Suprapubic skin (tissue), 4 donors: ENCODE data around the gene PIAS1. TPM values are rescaled to one million over a fixed set of nuclear protein-coding genes. Genes with fewer than 3 reads are reported as not detected.

Experiments
- DNase-seq, 2 donors: peaks; one replicate each; pipeline ENCODE4 v3.0.0-alpha.2; 2019; ENCODE audit warnings: low spot score in 2 of 2
- H3K27ac ChIP-seq: fragments of 200-600 bp; sonication (generic); one replicate; pipeline ENCODE4 v1.5.1; 2019
- H3K27me3 ChIP-seq: fragments of 200-600 bp; sonication (generic); one replicate; pipeline ENCODE4 v1.5.1; 2019
- H3K36me3 ChIP-seq: fragments of 200-600 bp; sonication (generic); one replicate; pipeline ENCODE4 v1.5.1; 2019
- H3K4me1 ChIP-seq: fragments of 200-600 bp; sonication (generic); one replicate; pipeline ENCODE4 v1.5.1; 2019
- H3K4me3 ChIP-seq: fragments of 200-600 bp; sonication (generic); one replicate; pipeline ENCODE4 v1.5.1; 2019; ENCODE audit warnings: mild to moderate bottlenecking
- H3K9me3 ChIP-seq: fragments of 200-600 bp; sonication (generic); one replicate; pipeline ENCODE4 v1.5.1; 2019
- EP300 ChIP-seq: sonication (generic); formaldehyde crosslinking; IDR thresholded peaks from one replicate; pipeline ENCODE4 v1.6.1; 2017; ENCODE audit warnings: antibody characterized with exemption
- POLR2A ChIP-seq, 2 donors: fragments of 450-650 bp; IDR thresholded peaks; one replicate each; pipeline ENCODE4 v1.6.1; 2017; ENCODE audit warnings: antibody characterized with exemption in 2 of 2, mild to moderate bottlenecking in 2 of 2, moderate library complexity in 2 of 2
- POLR2AphosphoS5 ChIP-seq, 3 donors: sonication (generic); formaldehyde crosslinking; IDR thresholded peaks; one replicate each; pipeline ENCODE4 v1.6.1; 2017; ENCODE audit warnings: antibody characterized with exemption in 3 of 3
- WGBS: methylation state at CpG from one replicate; pipeline ENCODE4 v1.1.5; 2018; 5-methylcytosine and 5-hydroxymethylcytosine counted together
- total RNA-seq, 4 donors: library from RNA; depleted of rRNA; stranded (reverse); fragments of >200 nt; gene quantifications; one replicate each; pipeline ENCODE4 v1.1.0, GENCODE V29; 2016
- TF ChIP-seq, protein P1 (sequence below), 2 donors: fragments of 200-600 bp in 1 of 2; fragments of 450-650 bp in 1 of 2; sonication (generic) in 1 of 2; IDR thresholded peaks; one replicate each; pipeline ENCODE4 v1.5.1; 2016 to 2019; ENCODE audit warnings: antibody characterized with exemption in 2 of 2, mild to moderate bottlenecking in 1 of 2, moderate library complexity in 1 of 2

The PIAS1 gene
- total RNA-seq, 4 donors from 2014 or later: 43.7 to 71.5 (median 52.5) TPM

DNA sequence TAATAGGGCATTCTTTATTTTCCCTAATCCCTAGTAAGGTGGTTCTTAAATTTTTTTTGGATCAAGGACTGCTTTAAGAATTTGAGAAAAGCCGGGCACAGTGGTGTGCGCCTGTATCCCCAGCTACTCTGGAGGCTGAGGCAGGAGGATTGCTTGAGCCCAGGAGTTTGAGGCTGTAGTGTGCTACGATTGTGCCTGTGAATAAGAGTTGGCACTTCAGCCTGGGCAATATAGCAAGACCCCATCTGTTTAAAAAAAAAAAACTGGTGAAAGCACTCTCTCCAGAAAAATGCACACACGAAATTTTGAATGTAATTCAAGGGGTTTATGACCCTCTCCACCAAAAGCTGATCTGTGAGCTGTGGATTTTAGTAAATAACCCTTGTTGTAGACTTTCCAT, 119.0 kb downstream of the PIAS1 start:
- DNase-seq: no peak
- no peak overlapping the region for H3K27ac ChIP-seq
- H3K4me3 ChIP-seq: no peak overlapping the region

DNA sequence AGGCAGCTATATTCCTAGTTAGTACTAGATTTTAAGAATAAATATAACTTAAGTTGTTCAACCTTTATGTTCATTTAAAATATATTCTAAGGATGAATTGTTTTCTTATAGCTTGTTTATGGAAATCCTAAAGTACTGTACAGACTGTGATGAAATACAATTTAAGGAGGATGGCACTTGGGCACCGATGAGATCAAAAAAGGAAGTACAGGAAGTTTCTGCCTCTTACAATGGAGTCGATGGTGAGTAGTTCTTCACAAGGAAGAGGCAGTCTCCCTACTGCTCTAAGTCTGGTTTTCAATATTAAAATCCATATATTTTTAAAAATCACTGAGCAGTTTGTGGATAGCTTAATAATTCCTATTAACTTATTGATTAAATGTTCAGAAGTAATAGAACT, 121.4 kb downstream of the PIAS1 start:
- no peaks in the 10 kb centered on the region for H3K27me3 ChIP-seq
- H3K4me3 ChIP-seq: no peak overlapping the region
- TF ChIP-seq POLR2A (IDR thresholded peaks at IDR 0.05) (no peak), EP300 (no peak), POLR2AphosphoS5 (IDR thresholded peaks at IDR 0.05) (no peak)
- TF ChIP-seq, protein P1, sequence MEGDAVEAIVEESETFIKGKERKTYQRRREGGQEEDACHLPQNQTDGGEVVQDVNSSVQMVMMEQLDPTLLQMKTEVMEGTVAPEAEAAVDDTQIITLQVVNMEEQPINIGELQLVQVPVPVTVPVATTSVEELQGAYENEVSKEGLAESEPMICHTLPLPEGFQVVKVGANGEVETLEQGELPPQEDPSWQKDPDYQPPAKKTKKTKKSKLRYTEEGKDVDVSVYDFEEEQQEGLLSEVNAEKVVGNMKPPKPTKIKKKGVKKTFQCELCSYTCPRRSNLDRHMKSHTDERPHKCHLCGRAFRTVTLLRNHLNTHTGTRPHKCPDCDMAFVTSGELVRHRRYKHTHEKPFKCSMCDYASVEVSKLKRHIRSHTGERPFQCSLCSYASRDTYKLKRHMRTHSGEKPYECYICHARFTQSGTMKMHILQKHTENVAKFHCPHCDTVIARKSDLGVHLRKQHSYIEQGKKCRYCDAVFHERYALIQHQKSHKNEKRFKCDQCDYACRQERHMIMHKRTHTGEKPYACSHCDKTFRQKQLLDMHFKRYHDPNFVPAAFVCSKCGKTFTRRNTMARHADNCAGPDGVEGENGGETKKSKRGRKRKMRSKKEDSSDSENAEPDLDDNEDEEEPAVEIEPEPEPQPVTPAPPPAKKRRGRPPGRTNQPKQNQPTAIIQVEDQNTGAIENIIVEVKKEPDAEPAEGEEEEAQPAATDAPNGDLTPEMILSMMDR (IDR thresholded peaks at IDR 0.05): no peak
- DNase-seq: no peak
- no peaks in the 10 kb centered on the region for H3K4me1 ChIP-seq
- no peaks in the 10 kb centered on the region for H3K9me3 ChIP-seq
- 71% methylated on average over 2 of the region's 2 CpGs for WGBS
- H3K27ac ChIP-seq: no peak overlapping the region
- peaks cover 54% of the 10 kb centered on the region for H3K36me3 ChIP-seq

More for the DNA sequence above, 119.0 kb downstream of the PIAS1 start:
- no peak for TF ChIP-seq POLR2A (IDR thresholded peaks at IDR 0.05)
- no peak for TF ChIP-seq EP300
- no peak for TF ChIP-seq POLR2AphosphoS5 (IDR thresholded peaks at IDR 0.05)
- TF ChIP-seq, protein P1 (IDR thresholded peaks at IDR 0.05): no peak
- H3K9me3 ChIP-seq: no peaks in the 10 kb centered on the region
- H3K4me1 ChIP-seq: no peaks in the 10 kb centered on the region
- 97% methylated on average over 4 of the region's 4 CpGs for WGBS
- H3K27me3 ChIP-seq: no peaks in the 10 kb centered on the region
- H3K36me3 ChIP-seq: peaks cover 56% of the 10 kb centered on the region

DNA sequence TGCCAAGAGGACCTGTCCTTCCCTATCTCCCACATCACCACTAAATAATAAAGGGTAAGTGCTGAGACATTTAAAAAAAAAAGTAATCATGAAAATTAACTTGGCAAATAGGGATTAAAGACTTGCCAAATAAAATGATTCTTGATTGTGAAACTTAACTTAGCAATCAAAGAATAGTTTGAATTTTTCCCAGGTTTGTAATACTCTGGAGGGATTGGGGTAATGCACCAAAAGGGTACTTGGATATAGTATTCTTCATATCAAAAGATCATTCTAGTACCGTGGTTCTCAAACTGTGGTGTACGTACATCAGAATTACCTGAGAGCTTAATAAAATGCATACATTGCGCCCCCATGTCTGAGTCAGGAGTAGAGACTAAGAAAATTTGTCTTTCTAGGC, 122.5 kb downstream of the PIAS1 start:
- Histone ChIP-seq H3K36me3 (peaks cover 54% of the 10 kb centered on the region), H3K4me1 (no peaks in the 10 kb centered on the region), H3K27me3 (no peaks in the 10 kb centered on the region), H3K9me3 (no peaks in the 10 kb centered on the region), H3K27ac (no peak overlapping the region), H3K4me3 (no peak overlapping the region)
- WGBS: 91% methylated on average over 3 of the region's 3 CpGs
- DNase-seq: no peak
- TF ChIP-seq, protein P1 (IDR thresholded peaks at IDR 0.05): no peak
- TF ChIP-seq EP300 (no peak), POLR2AphosphoS5 (IDR thresholded peaks at IDR 0.05) (no peak), POLR2A (IDR thresholded peaks at IDR 0.05) (no peak)

DNA sequence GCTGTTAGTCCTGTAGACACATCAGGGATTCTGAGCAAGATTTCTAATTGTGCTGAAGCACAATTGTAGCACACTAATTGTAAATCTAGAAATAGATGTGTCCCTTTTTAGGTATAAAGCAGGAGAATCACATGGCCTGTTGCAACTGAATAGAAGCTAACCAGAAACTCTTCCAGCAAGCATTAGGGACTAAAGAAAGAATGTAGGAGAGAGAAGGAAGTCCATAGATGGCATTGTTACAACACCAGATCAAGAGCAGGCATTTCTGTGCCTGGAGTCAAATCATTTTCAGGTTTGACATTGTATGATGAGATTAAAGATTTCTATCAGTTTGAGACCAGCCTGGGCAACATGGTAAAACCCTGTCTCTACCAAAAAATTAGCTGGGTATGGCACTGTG, 123.6 kb downstream of the PIAS1 start:
- DNase-seq: no peak
- H3K36me3 ChIP-seq: peaks cover 59% of the 10 kb centered on the region
- H3K4me3 ChIP-seq: no peak overlapping the region
- TF ChIP-seq POLR2AphosphoS5 (IDR thresholded peaks at IDR 0.05): no peak
- no peak for TF ChIP-seq EP300
- no peak for TF ChIP-seq POLR2A (IDR thresholded peaks at IDR 0.05)
- TF ChIP-seq, protein P1 (IDR thresholded peaks at IDR 0.05): no peak
- H3K9me3 ChIP-seq: no peaks in the 10 kb centered on the region
- no peak overlapping the region for H3K27ac ChIP-seq
- no peaks in the 10 kb centered on the region for H3K4me1 ChIP-seq
- no peaks in the 10 kb centered on the region for H3K27me3 ChIP-seq

DNA sequence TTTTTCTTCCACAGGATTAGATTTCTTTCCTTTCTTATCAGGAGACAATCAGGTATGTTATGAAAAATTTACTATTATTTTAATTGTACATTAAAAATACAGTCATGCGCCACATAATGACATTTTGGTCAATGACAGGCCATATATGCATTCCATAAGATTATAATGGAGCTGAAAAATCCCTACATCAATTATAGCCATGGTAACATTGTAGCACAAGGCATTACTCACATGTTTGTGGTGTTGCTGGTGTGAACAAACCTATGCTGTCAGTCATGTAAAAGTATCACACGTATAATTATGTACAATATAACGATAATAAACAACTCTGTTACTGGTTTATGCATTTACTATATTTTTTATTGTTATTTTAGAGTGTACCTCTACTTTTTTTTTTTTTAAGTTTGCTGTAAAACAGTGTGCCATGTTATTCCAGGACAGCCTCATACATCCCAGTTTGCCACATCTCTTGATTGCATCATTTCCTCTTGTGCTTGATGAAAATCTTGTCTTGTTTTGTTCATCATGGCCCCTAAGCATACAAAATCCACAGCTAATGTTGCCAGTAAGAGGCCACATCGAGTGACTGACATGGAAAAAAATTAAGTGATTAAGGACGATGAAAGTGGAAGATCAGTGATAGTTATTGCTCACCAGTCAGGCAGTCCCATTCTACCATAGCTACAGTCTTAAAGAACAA, 129.7 kb downstream of the PIAS1 start:
- Histone ChIP-seq H3K9me3 (no peaks in the 10 kb centered on the region), H3K27ac (no peak overlapping the region), H3K4me3 (no peak overlapping the region), H3K27me3 (no peaks in the 10 kb centered on the region), H3K4me1 (peaks cover 28% of the 10 kb centered on the region), H3K36me3 (peaks cover 52% of the 10 kb centered on the region)
- DNase-seq: no peak
- WGBS: 91% methylated on average over 5 of the region's 5 CpGs
- TF ChIP-seq EP300: no peak
- TF ChIP-seq POLR2AphosphoS5 (IDR thresholded peaks at IDR 0.05): no peak
- TF ChIP-seq, protein P1 (IDR thresholded peaks at IDR 0.05): no peak
- TF ChIP-seq POLR2A (IDR thresholded peaks at IDR 0.05): no peak
